Measurements from ENCODE around the gene TREML4. TPM values are rescaled to one million over a fixed set of nuclear protein-coding genes. Genes with fewer than 3 reads are reported as not detected.

Gene TREML4
- total RNA-seq, 1 experiment from 2014 or later: not detected

- RAD21 ChIA-PET (ENCODE audit: low non-redundant PET in 1 of 2, low total read pairs in 2 of 2, uncharacterized antibody in 2 of 2, unreplicated experiment in 2 of 2): no interaction called here
- peaks cover 11% of the 10 kb centered on the region for H3K27me3 ChIP-seq (ENCODE audit: insufficient read depth, low read length)
Measured at GRCh38 chr6:41189967-41190366, 38.2 kb upstream of the TREML4 start.

More at GRCh38 chr6:41189967-41190366, 38.2 kb upstream of the TREML4 start:
- H3K9me2 ChIP-seq (ENCODE audit: insufficient read depth): no peaks in the 10 kb centered on the region
- no peak for TF ChIP-seq ZFX (IDR thresholded peaks at IDR 0.05)
- no peak for TF ChIP-seq ZBTB33 (IDR thresholded peaks at IDR 0.05; ENCODE audit: extremely low read depth, insufficient replicate concordance, low read length)
- no peak for TF ChIP-seq CEBPB (IDR thresholded peaks at IDR 0.05; ENCODE audit: low read depth)
- TF ChIP-seq MAX (IDR thresholded peaks at IDR 0.05): no peak
- no peak for TF ChIP-seq CBX3 (IDR thresholded peaks at IDR 0.05; ENCODE audit: low read depth)
- no peak for TF ChIP-seq POLR2AphosphoS5 (IDR thresholded peaks at IDR 0.05; ENCODE audit: low read depth, low read length)
- peaks cover 3 to 8% of the 10 kb centered on the region in 2 experiments; a peak in 2 of 4 replicates for H3K9me3 ChIP-seq (ENCODE audit: control insufficient read depth in 1 of 2, insufficient read depth in 1 of 2, low read depth in 1 of 2, low read length in 2 of 2)
- no peaks in the 10 kb centered on the region for H3K4me1 ChIP-seq (ENCODE audit: control insufficient read depth in 1 of 2, insufficient read depth in 2 of 2, low read length in 2 of 2)
- BruUV-seq (replicated peaks): no TSS peak
- no peaks in the 10 kb centered on the region for H4K20me1 ChIP-seq (ENCODE audit: insufficient read depth)
- POLR2A ChIA-PET: no interaction called here
- H3K9ac ChIP-seq (ENCODE audit: low read length): no peak overlapping the region
- no peak overlapping the region for H3K4me2 ChIP-seq (ENCODE audit: low read length)
- no peak overlapping the region for H2AFZ ChIP-seq (ENCODE audit: low read depth, low read length, poor library complexity, severe bottlenecking)
- intact Hi-C loops (cut with micrococcal nuclease): no loop called here
- CTCF ChIA-PET: interaction anchor here (2.3 kb wide), 1 partner anchor 7 kb away, joined by 14 read pairs; no protein-coding TSS in a partner anchor
- DNase-seq (ENCODE audit: low read depth, low spot score) (no peak), ATAC-seq (no peak)
- H3K79me2 ChIP-seq (ENCODE audit: insufficient read depth, low read length): no peaks in the 10 kb centered on the region
- no peak overlapping the region for H3K27ac ChIP-seq (ENCODE audit: low read depth, low read length)
- H3K36me3 ChIP-seq (ENCODE audit: control insufficient read depth in 1 of 2, insufficient read depth in 2 of 2, low read length in 2 of 2): no peaks in the 10 kb centered on the region
- no peak overlapping the region for H3K4me3 ChIP-seq (replicated peaks in 1 of 2; ENCODE audit: low read depth in 1 of 2, low read length in 2 of 2)
